Fibroblast of lung (primary cell): ENCODE measurements around the gene DYRK1A. TPM values are rescaled to one million over a fixed set of nuclear protein-coding genes. Genes with fewer than 3 reads are reported as not detected.

ENCODE experiments used
- DNase-seq, 2 donors: peaks; one replicate each; pipeline versions ENCODE4 v3.0.0 to v3.0.0-alpha.2; 2010; ENCODE audit warnings: low read depth in 2 of 2
- H2AFZ ChIP-seq: 2 replicates; pipeline ENCODE4 v1.5.1; 2012; ENCODE audit warnings: low read length, control low read depth, inconsistent platforms
- H3K27ac ChIP-seq: 2 replicates; pipeline ENCODE4 v1.5.1; 2011; ENCODE audit warnings: low read length, control low read depth; ENCODE audit not compliant: insufficient read depth
- H3K27me3 ChIP-seq: 2 replicates; pipeline ENCODE4 v1.5.1; 2011; ENCODE audit warnings: mild to moderate bottlenecking, low read length; ENCODE audit not compliant: control insufficient read depth, insufficient read depth
- H3K36me3 ChIP-seq: 2 replicates; pipeline ENCODE4 v1.5.1; 2011; ENCODE audit warnings: low read length; ENCODE audit not compliant: control insufficient read depth, insufficient read depth
- H3K4me1 ChIP-seq: 2 replicates; pipeline ENCODE4 v1.5.1; 2011; ENCODE audit warnings: low read length; ENCODE audit not compliant: control insufficient read depth, insufficient read depth; ENCODE audit errors: extremely low read depth
- H3K4me2 ChIP-seq: 2 replicates; pipeline ENCODE4 v1.5.1; 2011; ENCODE audit warnings: low read length, control low read depth; ENCODE audit not compliant: insufficient read depth; ENCODE audit errors: extremely low read depth
- H3K4me3 ChIP-seq, 4 experiments: fragments of 200-600 bp in 1 of 4; sonication (generic) in 1 of 4; replicated peaks in 1 of 4; 2 replicates each; pipeline ENCODE4 v1.5.1; 2011 to 2016; ENCODE audit warnings: low read length in 4 of 4, low read depth in 3 of 4, mild to moderate bottlenecking in 3 of 4, control low read depth in 2 of 4, inconsistent platforms in 1 of 4, mixed read lengths in 1 of 4; ENCODE audit not compliant: insufficient read depth in 1 of 4; ENCODE audit errors: control extremely low read depth in 1 of 4
- H3K79me2 ChIP-seq: 2 replicates; pipeline ENCODE4 v1.5.1; 2012; ENCODE audit warnings: mild to moderate bottlenecking, low read length, inconsistent platforms; ENCODE audit not compliant: control insufficient read depth, insufficient read depth
- H3K9ac ChIP-seq: 2 replicates; pipeline ENCODE4 v1.5.1; 2011; ENCODE audit warnings: mild to moderate bottlenecking, low read length, control low read depth; ENCODE audit not compliant: insufficient read depth
- H3K9me3 ChIP-seq: 2 replicates; pipeline ENCODE4 v1.5.1; 2012; ENCODE audit warnings: low read depth, low read length; ENCODE audit not compliant: control insufficient read depth, insufficient read depth
- H4K20me1 ChIP-seq: 2 replicates; pipeline ENCODE4 v1.5.1; 2011; ENCODE audit warnings: low read length; ENCODE audit not compliant: control insufficient read depth, insufficient read depth; ENCODE audit errors: extremely low read depth
- EZH2 ChIP-seq: IDR thresholded peaks from 2 replicates; pipeline ENCODE4 v1.5.1; 2012; ENCODE audit warnings: low read length, control low read depth, mild to moderate bottlenecking; ENCODE audit errors: missing control alignments
- polyA plus RNA-seq, 2 donors: library from polyadenylated mRNA; depleted of rRNA in 1 of 2; stranded (reverse) in 1 of 2; unstranded in 1 of 2; fragments of >200 nt; gene quantifications; 2 replicates each; pipeline ENCODE4 v1.2.1, GENCODE V29; 2011 to 2012; ENCODE audit warnings: missing spikeins in 1 of 2
- total RNA-seq: library from RNA; depleted of rRNA; stranded (reverse); fragments of >200 nt; gene quantifications from 2 replicates; pipeline ENCODE4 v1.2.1, GENCODE V29; 2014
- TF ChIP-seq, protein P1 (sequence below), 2 donors: IDR thresholded peaks in 1 of 2; conservative IDR thresholded peaks in 1 of 2; 1 replicate in 1 of 2; 2 replicates in 1 of 2; pipeline ENCODE4 v1.5.1; 2011 to 2012; ENCODE audit warnings: low read length in 2 of 2, control low read depth in 1 of 2, inconsistent platforms in 1 of 2, low read depth in 1 of 2, mild to moderate bottlenecking in 1 of 2

The DYRK1A gene
- total and polyA plus RNA-seq, 2 donors (not counting 1 experiment from before 2014, with no cell fraction given): 45.9 to 64.1 TPM

DNA sequence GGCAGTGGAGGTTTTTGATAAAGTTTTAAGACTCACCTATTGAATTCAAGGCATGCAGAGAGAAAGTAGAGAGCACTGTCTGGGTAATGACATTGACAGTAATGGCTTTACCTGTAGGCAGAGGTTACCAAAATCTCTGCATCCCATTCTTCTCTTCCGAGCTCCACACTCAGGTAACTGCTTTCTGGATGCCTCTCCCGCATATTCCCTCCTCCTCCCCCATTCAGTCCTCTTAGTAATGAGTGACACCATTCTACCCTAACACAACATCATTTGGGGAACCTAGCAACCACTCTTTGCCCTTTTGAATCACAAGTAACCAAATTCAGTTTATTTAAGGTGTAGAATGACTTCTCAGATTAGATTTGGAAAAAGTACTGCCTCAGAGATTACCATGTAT, 56.5 kb downstream of the DYRK1A start:
- Histone ChIP-seq H3K4me3 (no peak overlapping the region), H3K4me2 (no peak overlapping the region), H2AFZ (no peak overlapping the region), H3K27me3 (no peaks in the 10 kb centered on the region), H3K36me3 (no peaks in the 10 kb centered on the region), H3K27ac (no peak overlapping the region), H3K4me1 (peaks cover 2% of the 10 kb centered on the region), H3K9me3 (no peaks in the 10 kb centered on the region), H3K79me2 (peaks cover 69% of the 10 kb centered on the region), H4K20me1 (no peaks in the 10 kb centered on the region), H3K9ac (no peak overlapping the region)
- DNase-seq: no peak
- no peak for TF ChIP-seq EZH2

DNA sequence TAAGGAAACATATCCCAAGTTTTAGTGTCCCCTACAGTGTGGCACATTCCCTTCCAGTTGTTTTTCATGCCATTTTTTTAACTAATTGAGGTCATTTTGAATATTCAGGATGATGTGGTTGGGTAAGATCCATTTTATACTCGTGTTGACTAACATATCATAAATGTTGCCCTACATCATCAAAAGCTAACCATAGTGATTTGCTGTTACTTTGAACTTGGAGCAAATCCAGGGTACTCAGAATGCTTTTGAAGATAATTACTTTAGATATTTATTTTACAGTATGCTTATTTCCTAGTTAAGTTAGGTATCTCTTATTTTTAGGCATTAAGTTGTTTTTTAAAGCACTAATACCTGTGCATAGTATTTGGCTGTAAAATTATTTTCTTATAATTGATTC, 57.8 kb downstream of the DYRK1A start:
- Histone ChIP-seq H3K9ac (no peak overlapping the region), H3K27me3 (no peaks in the 10 kb centered on the region), H2AFZ (no peak overlapping the region), H3K9me3 (no peaks in the 10 kb centered on the region), H3K4me3 (no peak overlapping the region), H3K4me2 (no peak overlapping the region), H3K79me2 (peaks cover 66% of the 10 kb centered on the region), H3K4me1 (peaks cover 2% of the 10 kb centered on the region), H3K27ac (no peak overlapping the region), H4K20me1 (no peaks in the 10 kb centered on the region), H3K36me3 (no peaks in the 10 kb centered on the region)
- DNase-seq: no peak
- no peak for TF ChIP-seq EZH2
- TF ChIP-seq, protein P1, sequence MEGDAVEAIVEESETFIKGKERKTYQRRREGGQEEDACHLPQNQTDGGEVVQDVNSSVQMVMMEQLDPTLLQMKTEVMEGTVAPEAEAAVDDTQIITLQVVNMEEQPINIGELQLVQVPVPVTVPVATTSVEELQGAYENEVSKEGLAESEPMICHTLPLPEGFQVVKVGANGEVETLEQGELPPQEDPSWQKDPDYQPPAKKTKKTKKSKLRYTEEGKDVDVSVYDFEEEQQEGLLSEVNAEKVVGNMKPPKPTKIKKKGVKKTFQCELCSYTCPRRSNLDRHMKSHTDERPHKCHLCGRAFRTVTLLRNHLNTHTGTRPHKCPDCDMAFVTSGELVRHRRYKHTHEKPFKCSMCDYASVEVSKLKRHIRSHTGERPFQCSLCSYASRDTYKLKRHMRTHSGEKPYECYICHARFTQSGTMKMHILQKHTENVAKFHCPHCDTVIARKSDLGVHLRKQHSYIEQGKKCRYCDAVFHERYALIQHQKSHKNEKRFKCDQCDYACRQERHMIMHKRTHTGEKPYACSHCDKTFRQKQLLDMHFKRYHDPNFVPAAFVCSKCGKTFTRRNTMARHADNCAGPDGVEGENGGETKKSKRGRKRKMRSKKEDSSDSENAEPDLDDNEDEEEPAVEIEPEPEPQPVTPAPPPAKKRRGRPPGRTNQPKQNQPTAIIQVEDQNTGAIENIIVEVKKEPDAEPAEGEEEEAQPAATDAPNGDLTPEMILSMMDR (conservative IDR thresholded peaks at IDR 0.05 in 1 of 2, IDR thresholded peaks at IDR 0.05 in 1 of 2; ENCODE audit: low read depth in 1 of 2, low read length in 2 of 2): no peak

DNA sequence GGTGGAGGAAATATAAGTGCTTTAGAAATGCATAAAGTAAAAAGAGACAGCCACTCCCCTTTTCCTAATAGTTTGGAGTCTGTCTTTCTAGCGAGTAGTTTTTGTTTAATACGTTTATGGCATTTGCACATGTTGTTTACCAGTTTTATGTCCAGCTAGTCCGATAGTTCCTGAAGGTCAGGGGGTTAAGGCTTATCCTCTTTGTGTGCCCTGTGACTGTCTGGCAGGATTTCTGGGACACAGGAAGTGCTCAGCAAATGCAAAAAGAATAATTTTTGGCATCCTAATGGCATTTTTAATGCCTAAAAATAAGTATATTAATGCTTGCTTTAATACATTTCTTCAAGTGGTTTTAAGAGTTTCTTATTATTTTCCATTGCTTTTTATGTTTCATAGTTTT, 58.4 kb downstream of the DYRK1A start:
- Histone ChIP-seq H4K20me1 (no peaks in the 10 kb centered on the region), H3K27me3 (no peaks in the 10 kb centered on the region), H3K4me2 (no peak overlapping the region), H3K9me3 (no peaks in the 10 kb centered on the region), H3K36me3 (no peaks in the 10 kb centered on the region), H2AFZ (no peak overlapping the region), H3K79me2 (peaks cover 64% of the 10 kb centered on the region), H3K9ac (no peak overlapping the region), H3K4me3 (no peak overlapping the region), H3K27ac (no peak overlapping the region), H3K4me1 (peaks cover 2% of the 10 kb centered on the region)
- DNase-seq: no peak
- TF ChIP-seq, protein P1 (conservative IDR thresholded peaks at IDR 0.05 in 1 of 2, IDR thresholded peaks at IDR 0.05 in 1 of 2; ENCODE audit: low read depth in 1 of 2, low read length in 2 of 2): no peak
- TF ChIP-seq EZH2: no peak
